Mucosa of rectum (tissue), 2 donors: ENCODE results near the gene GABBR2.
"Not testable (repeated sequence)": the region's sequence is repeated elsewhere in the genome, so short reads cannot be mapped to it uniquely, and the experiment has no call there.

Experiments
- H3K27ac ChIP-seq, 2 donors: one replicate each; pipeline ENCODE4 v1.7.0; 2013; ENCODE audit warnings: inconsistent platforms in 2 of 2, low read depth in 2 of 2, low read length in 2 of 2
- H3K27me3 ChIP-seq, 2 donors: one replicate each; pipeline ENCODE4 v1.7.0; 2013; ENCODE audit warnings: low read length in 2 of 2; ENCODE audit not compliant: control insufficient read depth in 2 of 2, insufficient read depth in 2 of 2
- H3K36me3 ChIP-seq, 2 donors: one replicate each; pipeline ENCODE4 v1.7.0; 2013; ENCODE audit warnings: low read length in 2 of 2; ENCODE audit not compliant: control insufficient read depth in 2 of 2, insufficient read depth in 2 of 2
- H3K4me1 ChIP-seq, 2 donors: one replicate each; pipeline ENCODE4 v1.7.0; 2013; ENCODE audit warnings: low read length in 2 of 2, mild to moderate bottlenecking in 1 of 2; ENCODE audit not compliant: control insufficient read depth in 2 of 2, insufficient read depth in 2 of 2
- H3K4me3 ChIP-seq, 2 donors: one replicate each; pipeline ENCODE4 v1.7.0; 2013; ENCODE audit warnings: low read length in 2 of 2
- H3K9ac ChIP-seq, 2 donors: one replicate each; pipeline ENCODE4 v1.7.0; 2013; ENCODE audit warnings: low read length in 2 of 2, low read depth in 1 of 2, mild to moderate bottlenecking in 1 of 2
- H3K9me3 ChIP-seq, 2 donors: one replicate each; pipeline ENCODE4 v1.7.0; 2013; ENCODE audit warnings: low read length in 2 of 2; ENCODE audit not compliant: control insufficient read depth in 2 of 2
- donor health status: healthy.
- donor health status: Normal muscosa, but diverticular disease.

GABBR2 gene

GRCh38 chr9:98656511-98656910 is 52.2 kb downstream of the GABBR2 start:
- Histone ChIP-seq H3K27ac (no peak overlapping the region), H3K9me3 (no peaks in the 10 kb centered on the region), H3K36me3 (no peaks in the 10 kb centered on the region), H3K4me3 (no peak overlapping the region), H3K4me1 (no peaks in the 10 kb centered on the region), H3K27me3 (no peaks in the 10 kb centered on the region), H3K9ac (no peak overlapping the region)

DNA sequence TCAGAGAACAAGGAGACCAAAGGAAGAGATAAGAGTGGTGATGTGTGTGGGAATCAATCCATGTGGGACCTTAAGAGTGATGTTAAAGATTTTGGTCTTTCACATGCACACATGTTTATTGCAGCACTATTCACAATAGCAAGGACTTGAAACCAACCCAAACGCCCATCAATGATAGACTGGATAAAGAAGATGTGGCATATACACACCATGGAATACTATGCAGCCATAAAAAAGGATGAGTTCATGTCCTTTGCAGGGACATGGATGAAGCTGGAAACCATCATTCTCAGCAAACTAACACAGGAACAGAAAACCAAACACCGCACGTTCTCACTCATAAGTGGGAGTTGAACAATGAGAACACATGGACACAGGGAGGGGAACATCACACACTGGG is 53.3 kb downstream of the GABBR2 start:
- H3K27me3 ChIP-seq, H3K36me3 ChIP-seq, H3K9me3 ChIP-seq, H3K4me3 ChIP-seq, H3K4me1 ChIP-seq, H3K9ac ChIP-seq, H3K27ac ChIP-seq: not testable (repeated sequence)

GRCh38 chr9:98654247-98654646 is 54.5 kb downstream of the GABBR2 start:
- Histone ChIP-seq H3K27ac (no peak overlapping the region), H3K9ac (no peak overlapping the region), H3K36me3 (no peaks in the 10 kb centered on the region), H3K4me1 (no peaks in the 10 kb centered on the region), H3K4me3 (no peak overlapping the region), H3K9me3 (no peaks in the 10 kb centered on the region), H3K27me3 (no peaks in the 10 kb centered on the region)

GRCh38 chr9:98652741-98653140 is 56.0 kb downstream of the GABBR2 start:
- H3K9ac ChIP-seq: no peak overlapping the region
- no peak overlapping the region for H3K4me3 ChIP-seq
- H3K36me3 ChIP-seq: no peaks in the 10 kb centered on the region
- no peaks in the 10 kb centered on the region for H3K9me3 ChIP-seq
- no peaks in the 10 kb centered on the region for H3K4me1 ChIP-seq
- H3K27ac ChIP-seq: no peak overlapping the region
- no peaks in the 10 kb centered on the region for H3K27me3 ChIP-seq

GRCh38 chr9:98652302-98652701 is 56.4 kb downstream of the GABBR2 start:
- Histone ChIP-seq H3K9ac (no peak overlapping the region), H3K4me3 (no peak overlapping the region), H3K36me3 (no peaks in the 10 kb centered on the region), H3K27ac (no peak overlapping the region), H3K4me1 (no peaks in the 10 kb centered on the region), H3K9me3 (no peaks in the 10 kb centered on the region), H3K27me3 (no peaks in the 10 kb centered on the region)

DNA sequence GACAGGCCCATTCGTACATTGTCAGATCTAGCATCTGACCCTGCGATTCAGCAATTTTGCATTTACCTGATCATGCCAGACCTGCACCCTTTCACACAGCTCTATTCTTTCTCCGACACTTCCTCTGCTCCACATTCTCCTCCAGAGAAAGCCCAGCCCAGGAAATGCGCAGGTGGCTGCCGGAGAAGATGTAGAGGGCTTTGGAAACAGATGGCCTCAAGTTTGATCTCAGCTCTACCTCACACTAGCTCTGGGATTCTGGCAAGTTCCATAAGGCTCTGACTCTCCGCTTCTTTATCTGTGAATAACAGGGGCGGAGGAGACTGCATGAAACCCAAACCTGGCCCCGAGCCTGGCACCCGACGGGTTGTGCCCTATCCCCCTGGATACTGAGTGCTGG is 61.5 kb downstream of the GABBR2 start:
- H3K9ac ChIP-seq: no peak overlapping the region

DNA sequence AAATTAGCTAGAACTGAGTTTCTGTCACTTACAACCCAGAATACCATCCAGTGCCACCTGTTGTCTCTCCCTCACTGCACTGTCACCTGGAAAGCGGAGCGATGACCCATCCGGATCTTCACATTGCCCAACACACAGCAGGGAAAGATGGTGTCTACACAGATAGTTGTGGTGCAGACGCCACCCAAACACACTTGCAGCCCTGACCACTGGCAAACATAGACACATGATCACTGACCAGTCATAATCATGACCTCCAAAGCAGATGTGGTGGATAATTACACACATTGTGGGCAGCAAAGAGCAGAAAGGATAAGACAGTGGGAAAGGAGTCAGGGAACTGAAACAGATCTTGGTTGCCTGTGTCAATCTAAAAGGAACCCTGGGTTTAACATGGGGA is 64.7 kb downstream of the GABBR2 start:
- no peaks in the 10 kb centered on the region for H3K36me3 ChIP-seq
- no peak overlapping the region for H3K4me3 ChIP-seq
- no peak overlapping the region for H3K9ac ChIP-seq
- no peaks in the 10 kb centered on the region for H3K4me1 ChIP-seq
- H3K27me3 ChIP-seq: peaks cover 0 to 3% of the 10 kb centered on the region in 2 donors
- H3K27ac ChIP-seq: no peak overlapping the region
- no peaks in the 10 kb centered on the region for H3K9me3 ChIP-seq

More for the DNA sequence above, 61.5 kb downstream of the GABBR2 start:
- Histone ChIP-seq H3K9me3 (no peaks in the 10 kb centered on the region), H3K36me3 (no peaks in the 10 kb centered on the region), H3K27me3 (no peaks in the 10 kb centered on the region), H3K4me1 (no peaks in the 10 kb centered on the region), H3K4me3 (no peak overlapping the region), H3K27ac (no peak overlapping the region)

DNA sequence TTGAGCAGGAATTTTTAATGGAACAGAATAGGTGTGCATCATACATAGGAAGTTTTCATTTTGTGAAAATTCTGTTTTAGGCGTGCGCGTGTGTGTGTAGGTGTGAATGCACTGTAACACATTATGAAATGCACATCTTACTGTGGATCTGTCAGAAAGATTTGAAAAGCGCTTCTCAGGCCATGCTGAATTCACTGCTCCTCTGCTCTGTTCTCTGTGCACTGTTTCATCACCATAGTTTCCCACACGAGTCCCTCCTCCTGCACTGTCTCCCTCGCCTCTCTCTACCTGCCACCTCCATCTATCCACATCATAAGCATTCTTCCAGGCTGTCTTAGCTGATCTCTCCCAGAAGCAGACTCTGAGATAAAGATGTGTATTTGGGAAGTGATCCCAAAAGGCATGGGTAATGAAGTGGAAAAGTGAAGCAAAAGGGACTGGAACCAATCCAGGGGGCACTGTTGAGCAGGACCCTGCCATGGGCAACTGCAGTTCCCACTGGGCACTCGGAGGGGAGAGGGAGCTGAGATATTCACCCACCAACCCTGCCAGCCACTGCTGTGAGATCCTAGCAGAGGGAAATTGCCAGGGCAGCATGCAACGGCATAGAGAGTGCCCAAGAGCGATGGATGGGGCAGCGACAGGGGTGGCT is 65.9 kb downstream of the GABBR2 start:
- no peaks in the 10 kb centered on the region for H3K4me1 ChIP-seq
- H3K4me3 ChIP-seq: no peak overlapping the region
- no peak overlapping the region for H3K27ac ChIP-seq
- no peaks in the 10 kb centered on the region for H3K36me3 ChIP-seq
- H3K9me3 ChIP-seq: no peaks in the 10 kb centered on the region
- no peak overlapping the region for H3K9ac ChIP-seq
- peaks cover 0 to 3% of the 10 kb centered on the region in 2 donors for H3K27me3 ChIP-seq

DNA sequence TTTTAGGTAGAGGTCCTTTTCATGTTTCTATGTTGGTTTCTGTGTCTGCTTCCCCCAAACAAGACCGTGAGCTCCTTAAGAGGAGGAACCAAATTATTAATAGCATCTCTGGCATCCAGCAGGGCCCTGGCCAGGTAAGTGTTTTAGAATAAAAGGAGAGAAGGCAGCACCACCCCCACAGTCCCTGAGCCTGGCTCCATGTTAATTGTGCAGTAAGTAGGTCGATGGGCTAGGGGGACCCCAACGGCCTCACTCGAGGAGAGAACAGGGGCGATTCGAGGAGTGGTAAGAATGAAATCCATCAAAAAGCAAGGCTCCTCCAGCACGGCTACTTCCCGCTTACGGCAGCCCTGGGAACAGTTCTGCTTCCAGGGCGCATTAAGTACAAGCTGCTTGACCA is 67.0 kb downstream of the GABBR2 start:
- no peaks in the 10 kb centered on the region for H3K9me3 ChIP-seq
- no peak overlapping the region for H3K27ac ChIP-seq
- H3K27me3 ChIP-seq: peaks cover 0 to 3% of the 10 kb centered on the region in 2 donors
- H3K36me3 ChIP-seq: no peaks in the 10 kb centered on the region
- H3K4me3 ChIP-seq: no peak overlapping the region
- H3K4me1 ChIP-seq: no peaks in the 10 kb centered on the region
- no peak overlapping the region for H3K9ac ChIP-seq

- no peak overlapping the region for H3K4me3 ChIP-seq
- H3K27me3 ChIP-seq: peaks cover 0 to 3% of the 10 kb centered on the region in 2 donors
- no peak overlapping the region for H3K27ac ChIP-seq
- no peaks in the 10 kb centered on the region for H3K36me3 ChIP-seq
- H3K4me1 ChIP-seq: no peaks in the 10 kb centered on the region
- H3K9ac ChIP-seq: no peak overlapping the region
- no peaks in the 10 kb centered on the region for H3K9me3 ChIP-seq
These were observed 68.3 kb downstream of the GABBR2 start for GRCh38 chr9:98640394-98640793.

DNA sequence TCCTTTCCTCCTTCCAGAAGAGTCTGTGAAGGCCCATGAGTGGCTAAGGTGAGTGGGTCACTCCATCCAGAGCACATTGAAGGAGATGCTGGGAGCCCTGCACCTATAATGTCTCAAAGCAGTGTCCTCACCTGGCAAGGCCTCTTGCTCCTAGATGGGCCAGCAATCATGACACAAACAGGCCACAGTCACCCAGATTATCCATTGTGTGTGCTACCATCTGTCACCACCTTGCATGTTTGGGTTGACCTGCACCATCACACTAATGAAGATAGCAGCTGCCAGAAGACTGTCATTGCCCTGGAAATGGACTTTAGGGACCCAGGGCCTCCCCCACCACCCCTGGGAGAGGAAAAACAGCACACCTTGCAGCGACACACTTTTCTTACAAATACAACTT is 69.6 kb downstream of the GABBR2 start:
- H3K4me3 ChIP-seq: no peak overlapping the region

More for the DNA sequence above, 69.6 kb downstream of the GABBR2 start:
- H3K9me3 ChIP-seq: no peaks in the 10 kb centered on the region
- H3K9ac ChIP-seq: no peak overlapping the region
- H3K27me3 ChIP-seq: peaks cover 0 to 3% of the 10 kb centered on the region in 2 donors
- H3K4me1 ChIP-seq: no peaks in the 10 kb centered on the region
- H3K27ac ChIP-seq: no peak overlapping the region
- no peaks in the 10 kb centered on the region for H3K36me3 ChIP-seq
